ENCODE measurements around the gene VWC2. TPM values are rescaled to one million over a fixed set of nuclear protein-coding genes. Genes with fewer than 3 reads are reported as not detected.

VWC2 gene
- 0.04 TPM for polyA plus RNA-seq (ENCODE audit: insufficient read length)

DNA sequence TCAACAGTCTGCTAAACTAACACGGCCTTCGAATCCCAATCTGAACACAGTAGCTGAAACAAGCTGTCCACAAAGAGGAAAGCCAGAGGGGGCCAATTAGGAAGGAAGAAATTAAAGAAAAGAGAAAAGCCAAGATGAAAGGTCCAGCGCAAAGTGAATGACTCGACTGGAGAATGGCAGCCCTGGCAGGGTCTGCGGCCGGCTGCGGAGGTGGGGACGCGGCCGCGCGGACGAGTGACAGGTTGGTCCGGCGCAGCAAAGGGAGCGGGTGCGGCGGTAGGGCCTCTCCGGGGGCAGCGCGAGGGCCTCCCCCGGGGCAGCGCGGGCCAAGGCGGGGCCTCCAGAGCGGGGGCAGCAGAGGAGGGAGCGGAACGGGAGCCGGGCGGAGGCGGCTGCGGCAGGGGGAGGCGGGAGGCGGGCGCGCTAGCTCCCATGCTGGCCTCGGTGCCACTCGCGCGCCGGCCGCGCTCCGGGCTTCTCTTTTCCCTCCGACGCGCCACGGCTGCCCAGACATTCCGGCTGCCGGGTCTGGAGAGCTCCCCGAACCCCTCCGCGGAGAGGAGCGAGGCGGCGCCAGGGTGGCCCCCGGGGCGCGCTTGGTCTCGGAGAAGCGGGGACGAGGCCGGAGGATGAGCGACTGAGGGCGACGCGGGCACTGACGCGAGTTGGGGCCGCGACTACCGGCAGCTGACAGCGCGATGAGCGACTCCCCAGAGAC lies at the start of gene VWC2:
Gene VWC2 (plus strand): TSS at position 421 of the 718 bp plus-strand sequence. CDS start 1,798 bp downstream, outside the sequence.
- DNase-seq, result no peak

DNA sequence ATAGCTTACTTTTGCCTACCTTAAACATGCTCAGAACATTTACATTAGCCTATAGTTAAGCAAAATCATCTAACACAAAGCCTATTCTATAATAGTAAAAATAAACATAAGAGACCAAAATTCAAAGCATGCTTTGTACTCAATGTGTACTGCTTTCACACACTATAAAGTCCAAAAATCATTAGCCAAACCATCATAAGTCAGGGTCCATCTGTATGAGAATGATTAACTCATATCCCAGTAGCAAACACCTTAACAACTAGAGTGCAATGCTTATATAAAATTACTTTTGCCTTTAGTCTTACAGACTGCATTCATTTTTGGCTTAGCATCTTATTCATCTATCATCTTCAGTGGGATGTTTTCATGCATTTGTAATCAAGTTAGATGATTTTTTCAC lies 49.4 kb upstream of the VWC2 start:
- no peak for DNase-seq

DNA sequence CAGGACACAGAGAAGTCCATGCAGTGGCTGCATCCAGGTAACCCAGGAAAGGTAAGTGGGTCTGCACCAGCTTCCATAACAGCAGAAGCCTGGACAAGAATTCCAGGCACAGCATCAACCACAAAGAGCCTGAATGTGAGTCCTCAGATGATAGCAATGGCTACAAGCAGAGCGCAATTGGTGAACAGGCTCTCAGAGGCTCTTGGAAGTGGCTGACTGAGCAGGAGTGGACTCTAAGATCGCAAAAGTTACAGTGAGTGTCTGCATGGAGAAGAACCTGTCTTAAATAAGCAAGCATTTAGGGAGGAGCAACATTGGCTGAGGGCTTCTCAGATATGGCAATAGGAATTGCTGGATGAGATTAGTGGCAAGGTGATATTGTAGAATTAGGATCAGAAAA lies 41.6 kb upstream of the VWC2 start:
- DNase-seq, result no peak

DNA sequence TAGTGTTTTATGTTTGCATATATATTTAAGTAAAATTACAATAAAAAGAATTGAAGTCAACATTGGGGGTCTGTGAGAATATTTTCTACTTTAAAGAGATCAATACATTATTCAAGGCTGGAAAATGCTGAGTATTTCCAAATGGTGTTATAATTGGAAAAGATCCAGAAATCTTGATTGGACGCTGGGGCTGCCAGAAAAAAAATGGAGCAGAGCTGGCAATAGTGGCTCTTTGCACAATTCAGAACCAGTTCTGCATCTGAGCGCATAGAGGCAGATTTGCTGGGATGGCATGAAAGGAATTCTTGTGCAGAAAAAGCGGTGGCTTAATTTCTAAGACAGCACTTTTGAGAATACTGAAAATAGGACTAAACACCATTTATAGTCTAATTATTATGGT lies 10.8 kb upstream of the VWC2 start:
- DNase-seq, result no peak

DNA sequence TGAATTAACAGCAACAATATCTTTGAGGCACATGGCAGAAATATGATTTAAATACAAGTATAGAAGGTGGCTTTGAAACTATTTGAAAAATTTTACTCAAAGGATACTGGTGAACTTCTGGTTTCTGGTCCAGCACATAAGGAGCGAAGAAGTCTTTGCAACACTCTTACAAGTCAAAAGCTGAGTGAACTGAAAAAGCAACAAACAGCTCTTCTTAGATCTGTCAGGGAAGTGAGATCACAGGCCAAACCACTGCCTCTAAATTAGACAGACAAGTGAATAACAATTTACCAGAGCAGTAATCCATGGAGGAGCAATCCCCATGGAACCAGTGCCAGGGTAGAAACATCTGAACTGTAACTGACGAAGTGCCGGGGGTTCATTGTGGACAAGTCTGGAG lies 9.6 kb upstream of the VWC2 start:
- DNase-seq, result no peak

DNA sequence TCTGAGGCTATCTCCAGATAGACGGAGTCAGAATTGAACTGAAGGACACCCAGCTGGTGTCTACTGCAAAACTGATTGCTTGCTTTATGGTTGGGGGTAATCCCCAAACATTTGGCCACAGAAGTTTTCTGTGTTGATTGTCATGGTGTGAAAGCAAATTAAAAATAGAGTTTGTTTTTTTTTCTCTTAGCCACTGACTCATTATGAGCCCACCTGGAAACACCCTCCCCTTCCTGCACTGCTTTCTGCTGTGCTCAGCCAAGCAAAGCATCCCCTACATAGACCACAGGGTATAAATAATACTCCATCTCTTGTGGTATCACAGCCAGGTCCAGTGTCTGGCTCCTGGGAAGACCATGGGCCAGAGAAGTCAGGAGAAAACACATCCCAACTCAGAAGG lies 6.5 kb upstream of the VWC2 start:
- no peak for DNase-seq

DNA sequence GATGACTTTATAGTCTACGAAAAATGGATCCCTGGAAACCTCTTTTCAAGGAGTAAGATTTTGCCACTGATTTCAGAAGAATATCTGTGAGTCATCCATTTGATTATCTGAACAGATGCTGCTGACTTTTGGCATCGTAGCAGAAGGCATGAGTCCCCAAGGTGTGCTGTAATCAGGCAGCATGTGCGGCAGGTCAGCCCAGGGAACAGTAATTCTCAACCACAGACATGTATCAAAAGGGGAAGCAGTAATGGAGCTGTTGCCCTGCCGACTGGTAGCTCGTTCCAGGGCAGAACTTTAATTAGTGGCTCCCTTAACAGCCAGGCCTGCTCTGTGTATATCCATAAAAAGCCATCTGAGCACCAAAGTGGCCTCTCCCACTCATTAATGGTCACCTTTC lies 5.7 kb upstream of the VWC2 start:
- DNase-seq, result no peak

DNA sequence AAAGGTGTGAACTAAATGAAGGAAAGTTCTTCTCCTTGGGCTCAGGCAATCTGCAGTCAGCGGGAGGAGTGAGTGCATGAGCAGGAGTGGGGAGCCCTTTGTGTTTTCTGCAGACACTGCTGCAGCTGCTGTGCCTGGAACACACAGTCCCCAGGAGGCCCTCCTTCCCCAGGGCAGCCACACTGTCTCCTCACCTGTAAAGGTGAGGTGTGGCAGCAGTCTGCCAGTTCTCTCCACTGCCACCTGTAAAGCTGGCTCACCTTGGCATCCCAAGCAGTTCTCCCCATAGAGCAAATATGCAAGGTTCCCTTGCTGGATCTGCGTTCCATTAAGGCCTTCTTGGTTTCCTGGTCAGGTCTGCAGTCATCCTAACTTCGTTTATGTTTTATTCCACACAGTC lies 5.2 kb upstream of the VWC2 start:
- DNase-seq, result no peak

DNA sequence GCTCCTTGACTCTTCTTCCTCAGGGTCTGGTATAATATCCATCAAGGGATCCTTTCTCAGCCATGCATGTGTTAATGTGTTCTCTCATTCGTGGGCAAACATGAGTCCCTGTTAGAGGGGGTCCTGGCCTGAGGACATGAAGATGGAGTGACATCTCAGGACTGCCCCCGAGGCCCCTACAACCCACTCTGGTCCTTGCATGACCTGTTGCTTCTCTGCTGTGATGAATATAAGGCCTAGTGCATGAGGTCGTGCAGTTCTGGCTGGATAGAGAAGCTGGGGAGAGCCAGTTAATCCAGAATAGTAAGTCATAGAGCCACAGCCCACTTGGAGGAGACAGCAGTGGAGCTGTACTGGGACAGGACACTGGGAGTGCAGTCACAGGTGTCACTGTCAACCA lies 4.6 kb upstream of the VWC2 start:
- no peak for DNase-seq

DNA sequence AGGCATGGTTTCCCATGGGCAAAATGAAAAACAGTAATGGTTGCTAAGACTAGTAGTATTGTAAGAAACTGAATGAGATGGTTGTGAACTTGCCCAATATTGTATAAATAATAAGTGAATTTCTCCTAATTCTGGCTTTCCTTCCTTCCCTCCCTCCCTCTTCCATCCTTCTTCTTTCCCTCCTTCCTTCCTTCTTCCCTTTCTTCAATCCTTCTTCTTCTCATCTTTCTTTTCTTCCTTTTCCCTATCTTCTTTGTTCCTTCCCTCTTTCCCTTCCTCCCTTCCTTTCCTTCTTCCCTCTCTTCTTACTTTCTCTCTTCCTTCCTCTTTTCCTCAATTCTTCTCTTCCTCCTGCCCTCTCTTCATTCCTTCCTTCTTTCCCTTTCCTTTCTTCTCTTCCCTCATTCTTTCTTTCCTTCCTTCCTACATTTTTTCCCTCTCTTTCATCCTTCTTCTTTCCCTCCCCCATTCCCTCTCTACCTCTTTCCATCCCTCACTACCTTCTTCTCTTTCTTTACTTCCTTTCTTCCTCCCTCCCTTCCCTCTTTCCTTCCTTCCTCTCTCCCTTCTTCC lies 4.1 kb upstream of the VWC2 start:
- DNase-seq, result no peak

DNA sequence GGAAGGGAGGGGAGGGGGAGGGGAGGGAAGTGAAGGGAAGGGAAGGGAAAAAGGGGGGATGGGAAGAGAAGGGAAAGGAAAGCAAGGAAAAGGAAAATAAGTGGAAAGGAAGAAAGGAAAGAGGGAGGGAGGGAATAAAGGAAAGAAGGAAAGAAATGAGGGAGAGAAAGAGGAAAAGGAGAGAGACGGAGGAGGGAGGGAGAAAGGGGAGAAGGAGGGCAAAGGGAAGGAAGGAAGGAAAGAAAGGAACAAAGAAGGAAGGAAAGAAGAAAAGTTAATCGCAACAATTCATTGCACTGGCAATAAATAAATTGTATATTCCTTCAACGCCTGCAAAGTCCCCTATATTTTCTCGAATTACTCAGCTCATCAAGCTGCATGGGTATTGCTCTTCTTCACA lies 2.6 kb upstream of the VWC2 start:
- no peak for DNase-seq

DNA sequence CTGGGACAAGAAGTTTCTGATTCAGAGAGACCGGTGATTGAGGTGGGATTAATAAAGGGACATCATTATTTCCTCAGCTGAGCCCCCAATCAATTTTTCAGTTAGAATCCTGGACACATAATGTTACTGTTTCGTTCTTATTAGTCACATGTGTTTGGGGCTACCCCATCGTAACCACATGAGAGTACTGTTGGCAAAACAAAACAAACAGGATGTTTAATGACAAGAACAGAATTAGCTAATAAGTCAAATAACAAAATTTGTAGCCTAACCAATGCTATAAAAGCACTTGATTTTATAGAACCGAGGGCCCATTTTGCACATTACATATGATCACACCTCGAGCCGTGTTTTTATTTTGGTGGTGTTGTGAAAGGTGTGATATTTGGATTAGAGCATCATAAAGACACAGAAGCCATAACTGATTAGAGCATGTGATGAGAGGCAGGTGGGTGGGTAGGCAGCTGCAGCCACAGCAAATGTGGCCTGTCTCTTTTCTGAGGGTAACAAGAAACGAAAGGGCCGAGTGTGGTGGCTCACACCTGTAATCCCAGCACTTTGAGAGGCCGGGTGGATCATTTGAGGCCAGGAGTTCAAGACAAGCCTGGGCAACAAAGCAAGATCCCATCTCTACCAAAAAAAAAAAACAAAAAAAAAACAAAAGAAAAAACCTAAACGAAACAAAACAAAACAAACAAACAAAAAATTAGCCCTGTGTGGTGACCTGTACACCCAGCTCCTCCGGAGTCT lies 1.8 kb upstream of the VWC2 start:
- DNase-seq, result no peak

DNA sequence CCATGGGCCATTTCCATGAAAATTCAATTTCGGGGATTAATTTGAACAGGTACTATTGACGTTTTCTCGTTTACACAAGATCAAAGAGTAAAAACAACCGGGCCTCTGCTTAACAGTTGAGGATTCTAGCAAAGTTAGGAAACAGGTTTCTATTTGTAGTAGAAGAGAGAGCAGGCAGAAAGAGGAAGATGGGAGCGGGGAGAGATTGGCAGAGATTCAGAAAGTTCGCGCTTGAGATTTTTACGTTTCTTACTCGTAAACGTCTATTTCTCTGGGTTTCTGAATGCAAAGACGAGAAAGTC lies 571 bp upstream of the VWC2 start:
- DNase-seq, result no peak

DNA sequence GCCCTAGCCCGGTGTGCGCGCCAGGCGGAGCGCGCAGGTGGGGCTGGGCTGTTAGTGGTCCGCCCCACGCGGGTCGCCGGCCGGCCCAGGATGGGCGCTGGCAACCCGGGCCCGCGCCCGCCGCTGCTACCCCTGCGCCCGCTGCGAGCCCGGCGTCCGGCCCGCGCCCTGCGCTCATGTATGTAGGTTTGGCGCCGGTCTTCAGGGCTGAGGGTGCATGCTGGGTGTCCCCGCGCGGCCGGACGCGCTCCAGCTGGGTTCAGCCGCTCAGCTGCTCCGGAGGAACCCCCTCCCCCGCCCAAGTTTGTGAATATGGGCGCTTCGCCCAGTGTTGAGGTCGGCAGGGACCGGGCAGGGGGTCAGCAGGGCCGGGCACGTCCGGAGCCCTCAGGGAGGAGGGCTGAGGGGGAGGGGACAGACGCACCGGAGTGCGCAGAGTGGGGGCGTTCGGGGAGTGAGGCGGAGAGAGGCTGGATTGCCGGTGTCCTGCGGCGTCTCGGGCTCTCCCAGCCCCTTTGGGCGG lies 559 bp downstream of the VWC2 start:
- no peak for DNase-seq

DNA sequence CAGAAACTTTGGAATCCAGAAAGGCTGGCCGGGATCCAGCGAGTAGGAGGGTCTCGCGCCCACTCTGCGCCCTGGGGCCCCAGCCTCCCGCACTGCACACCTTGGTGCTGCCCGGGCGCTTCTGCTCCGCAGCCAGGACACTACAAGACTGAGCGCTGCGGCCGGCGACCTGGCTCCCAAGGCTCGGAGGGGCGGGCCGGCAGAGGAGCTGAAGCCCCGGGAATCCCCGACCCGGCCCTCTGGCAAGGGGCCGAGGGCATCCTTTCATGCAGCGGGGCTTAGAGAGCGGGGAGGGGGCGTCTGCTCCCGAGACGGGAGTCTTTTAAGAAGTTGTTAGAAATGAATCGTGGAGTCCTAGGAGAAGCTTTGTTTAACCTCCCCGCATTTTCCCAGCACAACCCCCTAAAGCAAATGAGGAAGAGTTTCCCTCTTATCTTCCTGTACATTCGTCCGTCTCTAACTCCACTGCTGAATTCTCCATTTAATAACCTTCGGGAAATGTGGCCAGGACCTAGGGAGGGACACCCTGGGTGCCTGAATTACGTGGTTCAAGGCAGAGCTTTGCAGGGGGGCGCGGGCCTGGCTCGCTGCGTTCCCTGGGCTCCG lies 1.1 kb downstream of the VWC2 start:
- DNase-seq, result peak; percentile 15

DNA sequence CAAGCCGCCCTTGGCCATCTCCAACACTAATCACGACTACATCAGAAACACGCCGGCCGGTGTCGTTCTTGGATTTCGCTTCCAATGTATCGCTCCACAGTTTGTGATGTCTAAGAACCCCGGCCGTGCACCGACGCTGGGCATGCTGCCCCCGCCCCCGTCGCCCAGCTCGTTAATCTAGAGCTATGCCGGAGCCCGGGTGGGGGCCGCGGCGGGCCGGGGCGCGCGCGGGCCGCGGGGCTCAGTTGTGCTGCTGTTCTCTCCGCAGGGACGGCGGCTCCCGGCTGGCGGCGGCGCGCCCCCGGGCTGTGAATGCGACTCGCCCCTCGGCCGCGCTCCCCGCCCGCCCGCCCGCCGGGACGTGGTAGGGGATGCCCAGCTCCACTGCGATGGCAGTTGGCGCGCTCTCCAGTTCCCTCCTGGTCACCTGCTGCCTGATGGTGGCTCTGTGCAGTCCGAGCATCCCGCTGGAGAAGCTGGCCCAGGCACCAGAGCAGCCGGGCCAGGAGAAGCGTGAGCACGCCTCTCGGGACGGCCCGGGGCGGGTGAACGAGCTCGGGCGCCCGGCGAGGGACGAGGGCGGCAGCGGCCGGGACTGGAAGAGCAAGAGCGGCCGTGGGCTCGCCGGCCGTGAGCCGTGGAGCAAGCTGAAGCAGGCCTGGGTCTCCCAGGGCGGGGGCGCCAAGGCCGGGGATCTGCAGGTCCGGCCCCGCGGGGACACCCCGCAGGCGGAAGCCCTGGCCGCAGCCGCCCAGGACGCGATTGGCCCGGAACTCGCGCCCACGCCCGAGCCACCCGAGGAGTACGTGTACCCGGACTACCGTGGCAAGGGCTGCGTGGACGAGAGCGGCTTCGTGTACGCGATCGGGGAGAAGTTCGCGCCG lies 1.9 kb downstream of the VWC2 start:
- no peak for DNase-seq

DNA sequence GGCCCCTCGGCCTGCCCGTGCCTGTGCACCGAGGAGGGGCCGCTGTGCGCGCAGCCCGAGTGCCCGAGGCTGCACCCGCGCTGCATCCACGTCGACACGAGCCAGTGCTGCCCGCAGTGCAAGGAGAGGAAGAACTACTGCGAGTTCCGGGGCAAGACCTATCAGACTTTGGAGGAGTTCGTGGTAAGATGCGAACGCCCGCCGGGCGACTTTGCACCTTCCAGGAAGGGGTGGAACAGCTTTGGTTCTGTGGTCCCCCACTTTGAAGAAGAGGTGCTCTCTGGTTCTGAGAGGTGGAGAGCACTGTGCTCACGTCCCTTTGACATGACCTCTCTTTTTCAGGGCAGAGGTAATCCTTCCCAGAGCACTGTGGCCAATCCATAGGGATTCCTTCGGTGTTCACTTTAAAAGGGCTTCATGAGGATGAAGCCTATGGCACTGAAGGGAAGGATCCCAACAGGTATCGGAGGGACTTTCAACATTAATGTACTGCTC lies 2.6 kb downstream of the VWC2 start:
- no peak for DNase-seq

DNA sequence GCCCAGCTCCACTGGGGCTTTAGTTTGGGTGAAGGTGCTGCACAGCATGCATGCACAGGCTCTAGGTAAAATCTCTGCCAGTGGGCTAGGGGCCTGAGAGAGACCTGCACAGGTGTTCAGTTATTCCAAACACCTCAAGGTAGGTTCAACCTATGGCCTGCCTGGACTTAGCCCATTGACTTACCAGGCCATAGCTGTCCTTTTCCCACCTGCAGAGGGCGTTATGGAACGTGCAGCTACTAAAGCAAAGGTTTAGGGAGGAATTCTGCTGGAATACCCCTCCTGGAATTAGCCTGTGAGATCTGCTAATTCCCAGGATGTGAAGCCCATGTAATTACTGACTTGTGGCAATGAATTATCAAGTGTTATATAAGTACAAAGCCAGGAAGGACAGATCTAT lies 3.6 kb downstream of the VWC2 start:
- DNase-seq, result no peak

DNA sequence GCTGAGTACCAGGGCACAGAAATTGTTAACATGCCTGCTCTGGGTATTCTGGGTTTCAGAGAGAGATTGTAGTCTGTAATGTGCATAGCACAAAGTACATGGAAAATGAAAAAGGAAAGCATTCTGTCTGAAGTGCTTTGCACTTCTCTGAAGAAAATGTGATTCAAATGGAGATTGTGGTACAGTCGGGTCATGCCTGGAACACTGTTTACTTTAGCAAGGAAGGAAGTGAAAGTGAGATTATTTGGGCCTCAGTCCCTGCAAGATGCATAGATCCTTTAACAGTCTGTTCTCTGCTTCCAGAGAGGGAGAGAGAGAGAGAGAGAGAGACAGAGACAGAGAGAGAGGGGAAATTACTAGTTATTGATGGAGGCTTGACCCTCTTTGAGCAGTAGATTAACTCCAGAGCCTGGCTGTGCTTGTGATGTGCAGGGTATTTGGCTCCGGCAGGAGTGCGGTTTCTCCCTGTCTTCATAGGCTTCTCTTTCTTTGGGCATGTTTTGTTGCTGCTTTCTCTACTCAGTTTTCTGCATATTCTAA lies 5.4 kb downstream of the VWC2 start:
- no peak for DNase-seq

DNA sequence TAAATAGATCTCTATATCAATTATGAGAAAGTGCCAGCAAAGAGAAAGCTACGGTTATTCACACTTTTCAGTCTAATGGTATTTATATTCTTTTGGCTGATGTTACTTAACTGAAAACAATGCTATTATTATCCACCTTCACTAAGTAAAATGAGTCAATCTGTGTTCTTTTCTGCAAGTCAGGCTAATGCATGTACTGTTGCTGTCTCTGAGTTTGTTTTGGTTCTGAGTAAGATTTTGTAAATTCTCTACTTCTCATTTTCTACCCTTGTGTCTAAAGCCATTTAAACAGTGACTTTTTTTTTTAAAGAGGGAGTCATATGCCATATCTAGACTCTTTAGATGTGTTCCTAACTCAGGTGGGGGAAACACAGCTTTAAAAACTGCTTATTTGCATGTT lies 7.5 kb downstream of the VWC2 start:
- no peak for DNase-seq

DNA sequence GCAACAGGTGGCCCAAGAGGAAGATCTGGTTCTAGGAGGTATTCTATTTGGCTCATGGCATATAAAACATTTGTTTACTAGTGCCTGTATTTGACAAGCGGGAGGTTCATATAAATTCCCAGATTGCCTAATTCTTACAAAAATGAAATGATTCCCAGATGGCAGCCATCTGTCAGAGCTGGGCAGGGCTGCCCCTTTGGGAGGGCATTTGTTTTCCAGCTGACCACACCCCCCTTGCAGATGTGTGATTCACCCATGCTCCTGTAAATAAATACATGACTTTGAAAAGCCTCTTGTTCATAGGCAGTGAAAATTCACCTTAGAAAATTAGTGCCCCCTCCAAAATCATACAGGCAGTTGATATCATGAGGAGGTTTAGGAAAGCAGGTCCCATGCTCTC lies 8.6 kb downstream of the VWC2 start:
- DNase-seq, result no peak

DNA sequence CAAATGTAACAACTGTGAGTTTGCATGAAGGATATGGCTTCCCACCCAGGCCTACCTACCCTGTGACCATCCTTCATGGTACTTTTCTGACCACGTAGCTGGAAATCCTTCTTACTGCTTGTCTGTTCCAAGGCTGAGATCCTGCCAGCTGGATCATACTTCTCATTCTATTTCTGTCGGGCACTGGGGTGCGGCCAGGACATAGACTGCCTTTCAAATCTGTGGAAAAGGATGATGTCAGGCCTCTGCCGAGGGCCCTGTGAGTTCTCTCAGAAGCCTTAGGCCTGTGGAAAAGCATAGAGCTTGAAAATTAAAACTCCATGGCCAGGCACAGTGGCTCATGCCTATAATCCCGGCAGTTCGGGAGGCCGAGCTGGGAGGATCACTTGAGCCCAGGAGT lies 10.0 kb downstream of the VWC2 start:
- DNase-seq, result peak; percentile 22

Data from hindlimb muscle (tissue), 1 donor.